ENCODE measurements around the gene CFAP410.

DNA sequence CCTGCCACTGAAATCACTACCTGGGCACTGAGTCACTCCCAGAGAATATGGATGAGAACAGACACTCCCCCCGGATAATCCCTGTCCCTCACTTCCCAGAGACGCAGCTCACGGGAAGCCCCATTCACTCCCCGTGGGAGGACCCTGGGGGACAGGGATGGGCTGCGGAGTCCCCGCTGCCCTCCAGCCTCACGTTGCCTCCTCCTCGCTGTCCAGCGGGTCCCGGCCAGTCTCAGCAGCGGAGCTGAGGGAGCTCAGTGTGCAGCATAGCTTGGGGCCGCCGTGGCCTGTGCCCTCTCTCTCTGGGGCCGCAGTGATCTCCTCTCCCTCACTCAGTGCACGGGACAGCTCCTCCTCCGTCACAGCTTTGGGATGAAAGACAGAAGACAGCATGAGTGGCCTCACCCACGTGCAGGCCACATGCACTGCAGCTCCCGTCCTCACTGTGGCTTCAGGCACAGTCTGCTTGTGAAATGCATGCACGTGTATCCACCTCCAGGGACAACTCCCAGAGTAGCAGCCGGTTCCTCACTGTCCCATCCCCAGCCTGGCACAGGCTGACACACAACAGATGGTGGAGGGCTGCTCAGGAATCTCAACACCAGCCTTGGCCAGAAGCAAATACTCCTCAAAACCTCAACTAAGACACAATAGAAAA is 7.4 kb downstream of the CFAP410 start:
- no peak for TF ChIP-seq CTCF (conservative IDR thresholded peaks at IDR 0.05; ENCODE audit: low read length)
- TF ChIP-seq EZH2phosphoT487 (IDR thresholded peaks at IDR 0.05; ENCODE audit: borderline replicate concordance, low read depth, low read length), result no peak

All from OCI-LY7 (cell line).